DMS53 treated with DMSO at 0.1 percent for 48 hours (cell line): ENCODE measurements around the gene IFT25.
A peak's percentile ranks its signal among the peaks of the same experiment; 100 is the strongest.

ENCODE experiments used
- DNase-seq: peaks from one replicate; lab custom pipeline; 2025; ENCODE audit not compliant: unreplicated experiment; lab: John Stamatoyannopoulos, UW

Gene IFT25

GRCh38 chr1:53930932-53931331, 14.6 kb downstream of the IFT25 start:
- no peak for DNase-seq

- no peak for DNase-seq
Observed at GRCh38 chr1:53929246-53929960, 16.1 kb downstream of the IFT25 start.

- no peak for DNase-seq
Observed at GRCh38 chr1:53927376-53927881, 18.1 kb downstream of the IFT25 start.

GRCh38 chr1:53919675-53920066, 25.8 kb downstream of the IFT25 start:
- no peak for DNase-seq

GRCh38 chr1:53918343-53918742, 27.2 kb downstream of the IFT25 start:
- no peak for DNase-seq

- no peak for DNase-seq
Observed at GRCh38 chr1:53913352-53914033, 32.0 kb downstream of the IFT25 start.

- DNase-seq: no peak
Observed at GRCh38 chr1:53911442-53911841, 34.1 kb downstream of the IFT25 start.

GRCh38 chr1:53909946-53910345, 35.6 kb downstream of the IFT25 start:
- no peak for DNase-seq

- no peak for DNase-seq
Observed at GRCh38 chr1:53906121-53906520, 39.4 kb downstream of the IFT25 start.

- DNase-seq: no peak
Observed at GRCh38 chr1:53905509-53905908, 40.0 kb downstream of the IFT25 start.

- DNase-seq: peak; percentile 50
Observed at GRCh38 chr1:53902235-53903138, 43.0 kb downstream of the IFT25 start.

GRCh38 chr1:53899708-53900107, 45.8 kb downstream of the IFT25 start:
- no peak for DNase-seq

- DNase-seq: no peak
Observed at GRCh38 chr1:53899206-53899628, 46.3 kb downstream of the IFT25 start.

GRCh38 chr1:53896635-53897229, 48.8 kb downstream of the IFT25 start:
- DNase-seq: no peak

- no peak for DNase-seq
Observed at GRCh38 chr1:53895421-53895820, 50.1 kb downstream of the IFT25 start.

GRCh38 chr1:53894644-53895043, 50.9 kb downstream of the IFT25 start:
- DNase-seq: no peak

- peak; percentile 9 for DNase-seq
Observed at GRCh38 chr1:53893999-53894636, 51.4 kb downstream of the IFT25 start, which contains the start of gene DIO1. TSS of gene DIO1 (plus strand) at chr1:53894187. CDS start at chr1:53894211, 24 bp downstream.

GRCh38 chr1:53892911-53893310, 52.6 kb downstream of the IFT25 start:
- no peak for DNase-seq

- DNase-seq: no peak
Observed at GRCh38 chr1:53891678-53892077, 53.8 kb downstream of the IFT25 start.

- no peak for DNase-seq
Observed at GRCh38 chr1:53891018-53891417, 54.5 kb downstream of the IFT25 start.
